HG03064 (cell line): Measurements from ENCODE around the gene OR6A2.
A peak's percentile ranks its signal among the peaks of the same experiment; 100 is the strongest.
"Not testable (repeated sequence)": the region's sequence is repeated elsewhere in the genome, so short reads cannot be mapped to it uniquely, and the experiment has no call there.

Experiments
- ATAC-seq: cut with Tn5 transposase; IDR thresholded peaks from one replicate; pipeline ENCODE4 v1.9.1; 2021; ENCODE audit warnings: low read depth; ENCODE audit not compliant: unreplicated experiment

The OR6A2 gene

GRCh38 chr11:6799402-6799801, at the start of gene OR6A2:
TSS of gene OR6A2 (minus strand) at chr11:6799689. CDS start at chr11:6795708, 3,981 bp downstream.
- no peak for ATAC-seq

DNA sequence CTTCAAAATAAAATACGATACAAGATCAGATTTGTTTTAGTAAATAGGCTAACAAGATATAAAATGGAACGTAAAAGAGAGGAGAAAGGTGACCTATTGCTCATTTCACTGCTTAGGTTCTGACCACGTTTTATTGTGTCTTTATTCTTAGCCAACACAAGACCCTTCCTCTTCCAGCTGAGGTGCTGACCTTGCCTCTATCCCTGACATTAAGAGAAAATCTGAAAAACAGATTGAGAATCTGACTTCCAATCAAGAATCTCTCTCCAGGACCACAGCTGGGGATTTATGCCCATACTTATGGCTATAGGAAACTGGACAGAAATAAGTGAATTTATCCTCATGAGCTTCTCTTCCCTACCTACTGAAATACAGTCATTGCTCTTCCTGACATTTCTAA, 45.9 kb upstream of the OR6A2 start, which contains the start of gene OR10A5:
Gene OR10A5 (plus strand): TSS at position 301 of the 400 bp plus-strand sequence. CDS start 0 bp downstream, at position 301.
- ATAC-seq: no peak

GRCh38 chr11:6844356-6844755, 44.9 kb upstream of the OR6A2 start:
- no peak for ATAC-seq

DNA sequence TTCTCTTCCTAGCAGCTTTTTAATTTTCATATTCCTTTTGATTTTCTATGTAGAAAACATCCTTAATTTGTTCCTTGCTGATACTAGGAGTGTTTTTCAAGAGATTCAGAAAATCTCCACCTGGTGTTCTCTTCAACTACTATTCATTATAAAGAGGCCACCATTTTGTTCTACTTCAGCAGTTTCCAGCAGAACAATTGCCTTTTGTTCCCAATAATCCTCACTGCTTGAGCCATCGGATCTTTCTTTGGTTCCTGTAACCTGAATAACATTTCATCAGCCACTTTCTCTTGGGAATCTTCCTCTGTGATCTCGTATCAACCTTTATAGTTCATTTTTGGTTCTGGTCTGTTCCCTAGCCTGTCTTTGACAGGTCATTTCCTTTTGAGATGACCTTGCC, 44.2 kb upstream of the OR6A2 start:
- ATAC-seq: no peak

GRCh38 chr11:6841694-6842093, 42.2 kb upstream of the OR6A2 start:
- no peak for ATAC-seq

GRCh38 chr11:6834021-6834420, 34.5 kb upstream of the OR6A2 start:
- no peak for ATAC-seq

GRCh38 chr11:6833356-6833755, 33.9 kb upstream of the OR6A2 start:
- no peak for ATAC-seq

GRCh38 chr11:6828103-6828502, 28.6 kb upstream of the OR6A2 start:
- no peak for ATAC-seq

- no peak for ATAC-seq
These were observed 25.8 kb upstream of the OR6A2 start for GRCh38 chr11:6825231-6825744.

DNA sequence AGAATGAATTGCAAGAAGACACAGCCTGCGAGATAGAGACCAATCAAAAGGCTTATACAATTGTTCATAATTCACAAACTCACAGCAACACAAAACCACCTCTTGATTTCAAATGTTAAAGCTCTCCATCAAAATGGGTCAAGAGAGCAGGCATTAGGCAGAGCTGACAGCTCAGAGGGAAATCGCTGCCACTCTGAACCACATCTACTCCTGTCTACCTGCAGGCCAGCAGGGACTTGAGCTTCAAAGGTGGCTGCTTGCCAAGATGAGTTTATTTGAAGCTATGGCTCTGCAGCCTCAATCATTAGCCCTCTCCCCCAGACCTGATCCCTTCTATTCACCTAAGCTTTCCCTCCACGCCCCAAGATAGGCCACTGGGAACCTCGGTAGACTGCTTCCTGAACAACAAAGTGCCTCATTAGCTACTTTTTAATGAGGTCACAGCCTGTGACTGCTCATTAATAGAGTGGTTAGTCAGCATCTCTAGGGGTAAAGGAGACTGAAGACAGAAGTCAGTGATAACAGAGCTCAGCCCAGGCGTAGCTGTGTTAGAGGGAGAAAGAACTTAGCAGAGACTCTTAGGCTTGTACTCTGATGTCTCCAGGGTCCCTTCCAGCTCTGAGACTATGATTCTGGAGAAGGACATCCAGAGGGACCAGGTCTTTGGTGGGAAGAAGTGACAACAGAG, 24.8 kb upstream of the OR6A2 start:
- ATAC-seq: no peak

DNA sequence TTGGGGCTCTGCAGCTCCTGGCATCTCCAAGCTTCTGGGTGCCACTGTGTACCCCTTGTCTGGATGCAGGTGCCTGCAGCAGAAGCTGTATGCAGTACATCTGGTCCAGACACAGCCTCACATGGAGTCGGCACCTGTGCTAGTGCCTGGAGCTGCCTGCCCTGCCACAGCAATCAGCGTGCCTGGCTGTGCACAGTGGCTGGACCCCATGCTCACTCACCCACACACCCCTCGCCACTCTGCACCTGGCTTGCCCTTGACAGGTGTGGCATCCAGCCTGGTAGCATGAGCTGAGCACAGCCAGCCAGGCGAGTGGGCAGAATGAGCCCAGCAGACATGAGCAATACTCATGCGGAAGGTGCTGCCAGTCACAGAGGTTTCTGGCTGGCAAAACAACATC, 19.5 kb upstream of the OR6A2 start:
- ATAC-seq: no peak

GRCh38 chr11:6817694-6818093, 18.2 kb upstream of the OR6A2 start:
- no peak for ATAC-seq

GRCh38 chr11:6813656-6814055, 14.2 kb upstream of the OR6A2 start:
- ATAC-seq: no peak

GRCh38 chr11:6812390-6813005, 13.0 kb upstream of the OR6A2 start:
- peak; percentile 79 for ATAC-seq

DNA sequence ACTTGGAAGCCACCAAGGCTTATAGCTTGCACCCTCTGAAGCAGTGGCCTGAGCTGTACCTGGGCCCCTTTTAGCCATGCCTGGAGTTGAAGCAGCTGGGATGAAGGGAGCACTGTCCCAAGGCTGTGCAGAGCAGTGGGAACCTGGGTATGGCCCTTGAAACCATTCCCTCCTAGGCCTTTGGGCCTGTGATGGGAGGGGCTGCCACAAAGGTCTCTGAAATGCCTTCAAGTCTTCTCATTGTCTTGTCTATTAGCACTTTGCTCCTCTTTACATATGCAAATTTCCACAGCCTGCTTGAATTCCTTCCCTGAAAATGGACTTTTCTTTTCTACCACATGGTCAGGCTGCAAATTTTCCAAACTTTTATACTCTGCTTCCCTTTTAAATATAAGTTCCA, 1.6 kb upstream of the OR6A2 start:
- not testable (repeated sequence) for ATAC-seq

DNA sequence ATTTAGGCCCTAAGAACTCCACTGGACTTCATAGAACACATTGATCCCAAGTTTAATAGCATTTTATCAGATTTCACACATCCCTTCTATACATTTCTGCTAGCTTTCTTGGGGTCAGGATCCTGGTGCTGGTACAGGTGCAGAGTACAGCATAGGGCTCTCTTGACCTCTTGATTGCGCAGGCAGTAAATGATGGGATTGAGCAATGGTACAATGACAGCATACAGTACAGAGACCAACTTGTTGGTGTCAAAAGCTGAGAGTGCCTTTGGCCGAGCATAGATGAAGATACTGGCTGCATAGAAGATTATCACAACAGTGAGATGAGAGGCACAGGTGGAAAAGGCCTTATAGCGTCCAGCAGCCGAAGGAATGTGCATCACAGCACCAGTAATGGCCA, 4.8 kb downstream of the OR6A2 start:
- ATAC-seq: no peak

- no peak for ATAC-seq
These were observed 8.9 kb downstream of the OR6A2 start for GRCh38 chr11:6790546-6790945.

DNA sequence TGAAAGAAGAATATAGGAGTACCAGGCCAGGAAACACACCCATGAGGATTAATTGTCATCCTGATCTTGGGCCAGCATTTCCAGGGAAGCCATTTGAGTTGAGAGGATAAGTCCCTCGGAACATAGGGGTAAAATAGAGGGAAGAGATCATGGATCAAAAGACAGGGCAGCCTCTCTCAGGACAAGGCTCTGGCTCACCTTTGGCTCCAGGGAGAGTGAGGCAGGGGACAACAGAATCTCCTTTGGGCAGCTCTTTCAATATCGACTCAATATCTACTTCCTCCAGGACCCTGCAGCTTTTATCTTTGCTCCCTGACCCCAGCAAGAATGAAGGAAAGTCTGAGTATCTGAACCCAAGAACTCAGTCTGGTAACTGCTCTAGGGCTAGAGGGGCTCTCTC, 16.8 kb downstream of the OR6A2 start, which contains the start of gene OR2AG1:
Gene OR2AG1 (plus strand): TSS at position 301 of the 400 bp plus-strand sequence. CDS start 2,018 bp downstream, outside the sequence.
- no peak for ATAC-seq

DNA sequence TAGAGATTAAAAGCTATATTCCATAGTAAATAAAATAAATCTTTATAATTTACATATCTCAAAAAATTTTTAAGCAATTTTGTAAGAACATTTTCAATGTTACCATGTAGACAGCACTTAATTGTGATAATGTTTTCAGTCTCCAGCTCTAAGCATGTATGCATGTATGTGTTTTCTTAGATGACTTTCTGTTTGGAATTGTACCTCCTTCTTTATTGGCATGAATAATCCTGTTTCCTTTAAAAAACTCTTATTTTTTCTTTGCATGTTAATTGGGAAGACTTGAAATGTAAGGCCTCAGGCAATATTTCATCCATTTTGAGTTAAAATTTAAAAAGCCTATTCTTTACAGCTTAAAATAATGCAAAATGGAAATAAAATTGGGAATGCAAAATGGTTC, 18.7 kb downstream of the OR6A2 start:
- ATAC-seq: no peak

GRCh38 chr11:6778518-6778917, 21.0 kb downstream of the OR6A2 start:
- ATAC-seq: no peak

- ATAC-seq: peak; percentile 97
These were observed 27.3 kb downstream of the OR6A2 start, which contains the start of gene OR2AG2 for GRCh38 chr11:6771926-6772893. TSS of gene OR2AG2 (minus strand) at chr11:6771976. CDS start at chr11:6768957, 3,019 bp downstream.
